Measurements from ENCODE around the gene ANAPC2. TPM values are rescaled to one million over a fixed set of nuclear protein-coding genes. Genes with fewer than 3 reads are reported as not detected.
A peak's percentile ranks its signal among the peaks of the same experiment; 100 is the strongest.

The ANAPC2 gene
- total RNA-seq, 2 experiments from 2014 or later = 60.2 to 64.1 TPM

GRCh38 chr9:137218754-137219271 lies 30.5 kb upstream of the ANAPC2 start:
- Mint-ChIP-seq H3K4me3 (no peak overlapping the region), H3K4me1 (ENCODE audit: low read depth) (peaks cover 7% of the 10 kb centered on the region), H3K36me3 (ENCODE audit: low read depth) (no peaks in the 10 kb centered on the region), H3K9me3 (ENCODE audit: insufficient read depth) (no peaks in the 10 kb centered on the region), H3K27me3 (ENCODE audit: low read depth) (no peaks in the 10 kb centered on the region), H3K27ac (no peak overlapping the region)
- no peak for DNase-seq
- POLR2A ChIA-PET = interaction anchor here (1.5 kb wide), 1 partner anchor 14 kb away, joined by 4 read pairs; no protein-coding TSS in a partner anchor
- ATAC-seq = no peak
- CTCF ChIA-PET = interaction anchor here (1.4 kb wide), 1 partner anchor 30 kb away, joined by 5 read pairs; the partner anchor contains the start of genes ANAPC2 and SSNA1

- Mint-ChIP-seq H3K4me3 (no peak overlapping the region), H3K27me3 (ENCODE audit: low read depth) (no peaks in the 10 kb centered on the region), H3K4me1 (ENCODE audit: low read depth) (peaks cover 7% of the 10 kb centered on the region), H3K27ac (no peak overlapping the region), H3K9me3 (ENCODE audit: insufficient read depth) (no peaks in the 10 kb centered on the region), H3K36me3 (ENCODE audit: low read depth) (no peaks in the 10 kb centered on the region)
- DNase-seq (no peak), ATAC-seq (no peak)
- CTCF ChIA-PET = interaction anchor here (1.4 kb wide), 1 partner anchor 29 kb away, joined by 5 read pairs; the partner anchor contains the start of genes ANAPC2 and SSNA1
- POLR2A ChIA-PET = no interaction called here
Observed at GRCh38 chr9:137218212-137218753, 29.9 kb upstream of the ANAPC2 start.

- ATAC-seq (no peak), DNase-seq (no peak)
- no peak overlapping the region for H3K4me3 Mint-ChIP-seq
- ChIA-PET CTCF (no interaction called here), POLR2A (interaction anchor here (1.4 to 1.5 kb wide), 2 partner anchors 10 to 14 kb away, joined by 4 read pairs; no protein-coding TSS in a partner anchor)
- H3K27me3 Mint-ChIP-seq (ENCODE audit: low read depth) = no peaks in the 10 kb centered on the region
- no peaks in the 10 kb centered on the region for H3K36me3 Mint-ChIP-seq (ENCODE audit: low read depth)
- no peak overlapping the region for H3K27ac Mint-ChIP-seq
- H3K9me3 Mint-ChIP-seq (ENCODE audit: insufficient read depth) = no peaks in the 10 kb centered on the region
- H3K4me1 Mint-ChIP-seq (ENCODE audit: low read depth) = peaks cover 2% of the 10 kb centered on the region
Observed at GRCh38 chr9:137217276-137218211, 29.2 kb upstream of the ANAPC2 start.

GRCh38 chr9:137216188-137216965 lies 28.0 kb upstream of the ANAPC2 start:
- POLR2A ChIA-PET = interaction anchor here (1.1 to 1.5 kb wide), 4 partner anchors 9 to 25 kb away, joined by 3 to 5 read pairs (median 4); partner anchors contain the start of genes TPRN and TUBB4B
- DNase-seq (no peak), ATAC-seq (no peak)
- H3K36me3 Mint-ChIP-seq (ENCODE audit: low read depth) = no peaks in the 10 kb centered on the region
- no peak overlapping the region for H3K27ac Mint-ChIP-seq
- CTCF ChIA-PET = no interaction called here
- peaks cover 2% of the 10 kb centered on the region for H3K4me1 Mint-ChIP-seq (ENCODE audit: low read depth)
- no peaks in the 10 kb centered on the region for H3K27me3 Mint-ChIP-seq (ENCODE audit: low read depth)
- no peak overlapping the region for H3K4me3 Mint-ChIP-seq
- no peaks in the 10 kb centered on the region for H3K9me3 Mint-ChIP-seq (ENCODE audit: insufficient read depth)

- ChIA-PET POLR2A (interaction anchor here (1.1 to 1.5 kb wide), 4 partner anchors 11 to 26 kb away, joined by 3 to 5 read pairs (median 4); partner anchors contain the start of genes TPRN and TUBB4B), CTCF (no interaction called here)
- H3K9me3 Mint-ChIP-seq (ENCODE audit: insufficient read depth) = no peaks in the 10 kb centered on the region
Observed at GRCh38 chr9:137215196-137215986, 27.0 kb upstream of the ANAPC2 start.

GRCh38 chr9:137214620-137215019 lies 26.3 kb upstream of the ANAPC2 start:
- DNase-seq (no peak), ATAC-seq (no peak)
- Mint-ChIP-seq H3K4me1 (ENCODE audit: low read depth) (no peaks in the 10 kb centered on the region), H3K27ac (no peak overlapping the region), H3K4me3 (no peak overlapping the region), H3K9me3 (ENCODE audit: insufficient read depth) (no peaks in the 10 kb centered on the region), H3K36me3 (ENCODE audit: low read depth) (peaks cover 6% of the 10 kb centered on the region), H3K27me3 (ENCODE audit: low read depth) (no peaks in the 10 kb centered on the region)
- POLR2A ChIA-PET = interaction anchor here (1.2 kb wide), 1 partner anchor 26 kb away, joined by 3 read pairs; no protein-coding TSS in a partner anchor
- CTCF ChIA-PET = no interaction called here

More at GRCh38 chr9:137215196-137215986, 27.0 kb upstream of the ANAPC2 start:
- DNase-seq (no peak), ATAC-seq (no peak)
- Mint-ChIP-seq H3K36me3 (ENCODE audit: low read depth) (peaks cover 4% of the 10 kb centered on the region), H3K4me1 (ENCODE audit: low read depth) (no peaks in the 10 kb centered on the region), H3K27ac (no peak overlapping the region), H3K4me3 (no peak overlapping the region), H3K27me3 (ENCODE audit: low read depth) (no peaks in the 10 kb centered on the region)

- peaks cover 3% of the 10 kb centered on the region for H3K4me1 Mint-ChIP-seq (ENCODE audit: low read depth)
- ChIA-PET CTCF (no interaction called here), POLR2A (interaction anchor here (0.9 kb wide), 1 partner anchor 98 kb away, joined by 3 read pairs; no protein-coding TSS in a partner anchor)
- no peaks in the 10 kb centered on the region for H3K27me3 Mint-ChIP-seq (ENCODE audit: low read depth)
- H3K27ac Mint-ChIP-seq = no peak overlapping the region
- no peaks in the 10 kb centered on the region for H3K9me3 Mint-ChIP-seq (ENCODE audit: insufficient read depth)
- peaks cover 15% of the 10 kb centered on the region for H3K36me3 Mint-ChIP-seq (ENCODE audit: low read depth)
- DNase-seq (no peak), ATAC-seq (no peak)
- no peak overlapping the region for H3K4me3 Mint-ChIP-seq
Observed at GRCh38 chr9:137213160-137214060, 25.1 kb upstream of the ANAPC2 start.

GRCh38 chr9:137212520-137212919 lies 24.2 kb upstream of the ANAPC2 start:
- no peaks in the 10 kb centered on the region for H3K27me3 Mint-ChIP-seq (ENCODE audit: low read depth)
- H3K9me3 Mint-ChIP-seq (ENCODE audit: insufficient read depth) = no peaks in the 10 kb centered on the region
- ChIA-PET CTCF (no interaction called here), POLR2A (no interaction called here)
- ATAC-seq (no peak), DNase-seq (no peak)
- no peak overlapping the region for H3K27ac Mint-ChIP-seq
- peaks cover 6% of the 10 kb centered on the region for H3K4me1 Mint-ChIP-seq (ENCODE audit: low read depth)
- no peak overlapping the region for H3K4me3 Mint-ChIP-seq
- H3K36me3 Mint-ChIP-seq (ENCODE audit: low read depth) = peaks cover 18% of the 10 kb centered on the region

- ChIA-PET CTCF (no interaction called here), POLR2A (no interaction called here)
- no peak overlapping the region for H3K4me3 Mint-ChIP-seq
- H3K27ac Mint-ChIP-seq = no peak overlapping the region
- ATAC-seq = no peak
- no peaks in the 10 kb centered on the region for H3K27me3 Mint-ChIP-seq (ENCODE audit: low read depth)
- H3K9me3 Mint-ChIP-seq (ENCODE audit: insufficient read depth) = no peaks in the 10 kb centered on the region
- peaks cover 16% of the 10 kb centered on the region for H3K4me1 Mint-ChIP-seq (ENCODE audit: low read depth)
- no peak for DNase-seq
- H3K36me3 Mint-ChIP-seq (ENCODE audit: low read depth) = peaks cover 27% of the 10 kb centered on the region
Observed at GRCh38 chr9:137211532-137211931, 23.2 kb upstream of the ANAPC2 start.

- CTCF ChIA-PET = interaction anchor here (1.4 to 1.6 kb wide), 2 partner anchors 30 to 171 kb away, joined by 3 to 5 read pairs; no protein-coding TSS in a partner anchor
- ATAC-seq = no peak
- peaks cover 44% of the 10 kb centered on the region for H3K4me1 Mint-ChIP-seq (ENCODE audit: low read depth)
Observed at GRCh38 chr9:137206602-137207001, 18.2 kb upstream of the ANAPC2 start.

More at GRCh38 chr9:137206602-137207001, 18.2 kb upstream of the ANAPC2 start:
- peak overlapping the region; percentile 97 for H3K27ac Mint-ChIP-seq
- H3K9me3 Mint-ChIP-seq (ENCODE audit: insufficient read depth) = no peaks in the 10 kb centered on the region
- peaks cover 37% of the 10 kb centered on the region for H3K36me3 Mint-ChIP-seq (ENCODE audit: low read depth)
- no peak for DNase-seq
- POLR2A ChIA-PET = interaction anchor here (0.8 to 2.6 kb wide), 4 partner anchors 16 to 76 kb away, joined by 3 to 12 read pairs (median 6); partner anchors contain the start of gene RNF208
- H3K4me3 Mint-ChIP-seq = peak overlapping the region; percentile 94
- H3K27me3 Mint-ChIP-seq (ENCODE audit: low read depth) = no peaks in the 10 kb centered on the region
